Activated CD4-positive, alpha-beta T cell treated with anti-CD3 and anti-CD28 coated beads, Interleukin-2, Interleukin-6, amounts not matched to agents 100 ng/mL and 50 ng/mL, durations not matched to agents 16 hours and 8 hours (primary cell): Measurements from ENCODE around the gene SORD.
"Not testable (repeated sequence)": the region's sequence is repeated elsewhere in the genome, so short reads cannot be mapped to it uniquely, and the experiment has no call there.

Experiments
- DNase-seq: peaks from one replicate; pipeline ENCODE4 v3.0.0-alpha.2; 2020

SORD gene

DNA sequence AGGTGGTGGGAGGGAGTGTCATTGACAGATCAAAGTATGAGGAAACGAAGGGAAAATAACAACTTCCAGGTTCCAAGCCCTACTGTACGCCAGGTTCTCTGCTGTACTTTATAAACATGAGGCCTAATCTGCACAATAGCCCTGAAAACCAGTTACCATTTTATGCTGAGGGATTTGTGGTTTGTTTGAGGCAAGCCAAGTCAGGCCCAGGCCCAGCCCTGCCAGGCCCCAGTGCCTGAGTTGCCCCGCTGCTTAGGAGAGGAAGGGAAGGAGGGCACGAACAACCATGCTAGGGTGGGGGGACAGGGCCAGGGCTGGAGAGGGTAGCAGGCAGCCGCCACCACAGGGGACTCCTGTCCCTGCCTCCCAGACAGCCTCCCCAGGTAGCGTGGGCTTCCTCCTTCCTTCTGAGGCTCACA is 47.0 kb downstream of the SORD start:
- not testable (repeated sequence) for DNase-seq

DNA sequence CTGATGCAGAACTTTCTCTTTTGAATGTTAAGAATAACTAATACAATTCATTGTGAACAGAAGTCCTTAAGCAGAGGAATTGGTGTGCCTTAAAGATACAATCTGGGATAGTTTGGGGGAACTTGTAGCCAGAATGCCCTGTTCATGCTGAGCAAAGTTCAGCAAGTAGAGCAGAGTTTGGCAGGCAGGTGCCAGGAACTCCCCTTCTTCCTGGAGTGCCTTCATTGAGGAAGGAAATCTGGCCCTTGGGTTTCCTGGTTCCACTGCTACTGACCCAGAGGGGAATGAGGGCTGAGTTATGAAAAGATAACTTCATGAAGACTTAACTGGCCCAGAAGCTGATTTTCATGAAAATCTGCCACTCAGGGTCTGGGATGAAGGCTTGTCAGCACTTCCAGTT is 50.6 kb downstream of the SORD start:
- not testable (repeated sequence) for DNase-seq

DNA sequence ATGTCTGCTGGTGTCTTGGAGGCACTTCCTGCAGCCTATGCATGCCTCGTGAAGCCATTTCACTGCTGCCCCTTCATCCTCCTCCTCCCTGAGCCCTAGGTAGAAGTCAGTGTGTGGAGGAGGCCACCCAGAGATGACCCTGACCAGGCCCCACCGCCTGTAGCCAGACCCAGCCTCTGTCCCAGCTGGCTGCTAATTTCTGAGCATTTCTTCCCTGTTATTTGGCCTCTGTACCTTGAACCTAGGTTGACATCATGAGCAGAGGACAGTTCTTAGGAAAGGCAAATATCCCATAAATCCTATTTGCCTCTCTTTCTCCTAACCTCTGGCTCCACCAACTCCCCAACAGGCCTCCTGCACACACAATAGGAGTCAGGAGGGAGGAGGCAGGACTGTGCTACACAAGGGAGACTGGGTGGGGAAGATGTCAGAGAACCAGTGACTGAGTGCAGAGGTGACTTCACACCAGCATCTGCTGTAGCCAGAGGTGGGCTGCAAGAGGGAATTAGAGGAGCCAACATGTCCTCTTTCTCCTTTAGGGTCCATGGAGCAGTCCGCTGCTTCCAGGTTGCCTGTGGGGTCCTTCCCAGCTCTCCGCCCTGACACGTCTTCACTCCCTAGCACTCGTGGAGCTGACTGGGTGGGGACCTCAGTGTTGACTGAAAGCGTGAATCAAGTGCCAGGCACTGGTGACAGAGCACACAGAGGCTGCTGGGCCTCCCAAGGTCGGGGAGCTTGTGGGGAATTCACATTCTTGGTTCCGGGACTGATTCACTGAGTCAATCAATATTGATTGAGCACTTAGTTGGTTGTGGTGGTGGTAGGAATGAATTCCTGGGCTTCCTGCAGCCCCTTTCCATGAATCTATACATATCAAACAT is 52.7 kb downstream of the SORD start:
- DNase-seq, result not testable (repeated sequence)

DNA sequence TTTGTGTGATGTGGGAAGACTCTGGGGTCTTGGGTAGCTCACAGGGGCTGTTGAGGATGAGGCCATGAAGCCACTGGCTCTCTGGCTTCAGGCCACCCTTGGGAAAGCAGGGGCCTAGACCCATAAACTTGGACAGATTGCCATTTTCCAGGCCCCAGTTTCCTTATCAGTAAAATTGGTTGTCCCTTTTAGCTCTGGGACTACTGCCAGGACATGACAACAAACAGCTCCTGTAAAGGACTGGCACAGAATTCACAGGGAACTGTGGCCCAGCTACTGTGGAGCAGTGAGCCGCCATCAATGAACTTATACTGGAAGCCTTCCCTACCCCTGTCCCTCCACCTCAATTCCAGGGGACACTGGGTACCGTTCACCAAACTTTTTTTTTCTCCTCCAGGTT is 54.4 kb downstream of the SORD start:
- not testable (repeated sequence) for DNase-seq

- DNase-seq, result not testable (repeated sequence)
These were observed 56.2 kb downstream of the SORD start for GRCh38 chr15:45079201-45079600.

GRCh38 chr15:45079628-45080246 is 56.7 kb downstream of the SORD start:
- DNase-seq, result not testable (repeated sequence)

- DNase-seq, result not testable (repeated sequence)
These were observed 57.6 kb downstream of the SORD start for GRCh38 chr15:45080593-45080992.

DNA sequence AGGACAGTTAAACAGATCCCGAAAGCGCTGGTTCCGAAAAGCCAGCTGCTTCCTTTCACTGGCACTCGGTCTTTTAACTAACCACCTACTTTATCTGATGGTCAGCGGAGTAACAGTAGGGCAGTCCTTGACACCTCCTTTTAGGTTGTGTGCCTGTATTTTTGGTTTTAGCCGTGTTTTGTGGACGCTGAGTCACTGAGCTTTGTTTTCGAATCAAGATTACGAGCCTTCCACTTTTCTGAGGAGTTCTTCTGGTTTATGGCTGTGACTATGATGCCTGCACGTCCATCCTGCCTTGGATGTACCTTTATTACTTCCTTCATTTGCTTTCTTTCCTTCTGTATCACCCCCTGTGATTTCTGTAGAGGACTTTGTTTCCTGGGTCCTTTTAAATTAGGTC is 59.4 kb downstream of the SORD start:
- DNase-seq, result not testable (repeated sequence)

DNA sequence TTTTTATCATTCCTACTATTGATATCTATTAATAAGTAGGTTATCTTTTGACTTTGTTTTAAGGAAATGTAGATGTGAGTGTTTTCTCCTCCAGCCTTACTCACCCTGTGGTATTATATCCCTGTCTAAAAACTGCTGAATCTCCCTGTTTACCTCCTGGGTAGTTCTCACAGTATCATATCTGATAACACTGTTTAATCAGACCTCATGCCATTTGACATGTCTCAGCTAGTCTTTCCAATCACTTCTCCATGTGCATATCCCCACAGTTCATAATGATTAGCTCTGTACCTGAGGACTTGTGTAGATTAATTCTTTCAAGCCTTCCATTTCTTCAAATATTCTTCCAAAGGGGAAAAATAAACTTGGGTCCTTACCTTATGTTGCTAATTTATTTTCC is 60.2 kb downstream of the SORD start:
- no peak for DNase-seq

- DNase-seq, result no peak
These were observed 61.2 kb downstream of the SORD start for GRCh38 chr15:45084163-45084562.

DNA sequence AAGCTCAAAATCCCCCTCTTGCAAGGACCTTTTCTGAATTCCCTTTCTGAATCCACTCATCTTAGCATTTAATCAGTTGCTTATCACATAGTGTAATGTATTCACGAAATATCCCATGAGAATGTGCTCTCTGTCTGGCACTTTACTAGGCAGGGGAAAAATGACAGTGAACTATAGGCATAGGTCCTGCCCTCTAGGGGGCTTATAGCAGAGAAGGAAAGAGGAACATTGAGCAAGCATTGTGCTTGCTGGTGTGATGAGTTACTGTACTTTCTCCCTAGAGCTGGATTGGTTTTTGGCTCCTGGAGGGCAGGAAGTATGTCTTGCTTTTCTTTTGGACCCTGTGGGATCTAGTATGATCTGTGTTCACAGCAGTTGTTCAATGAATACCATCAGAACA is 64.5 kb downstream of the SORD start:
- DNase-seq, result no peak

- no peak for DNase-seq
These were observed 66.1 kb downstream of the SORD start for GRCh38 chr15:45088801-45089711.

DNA sequence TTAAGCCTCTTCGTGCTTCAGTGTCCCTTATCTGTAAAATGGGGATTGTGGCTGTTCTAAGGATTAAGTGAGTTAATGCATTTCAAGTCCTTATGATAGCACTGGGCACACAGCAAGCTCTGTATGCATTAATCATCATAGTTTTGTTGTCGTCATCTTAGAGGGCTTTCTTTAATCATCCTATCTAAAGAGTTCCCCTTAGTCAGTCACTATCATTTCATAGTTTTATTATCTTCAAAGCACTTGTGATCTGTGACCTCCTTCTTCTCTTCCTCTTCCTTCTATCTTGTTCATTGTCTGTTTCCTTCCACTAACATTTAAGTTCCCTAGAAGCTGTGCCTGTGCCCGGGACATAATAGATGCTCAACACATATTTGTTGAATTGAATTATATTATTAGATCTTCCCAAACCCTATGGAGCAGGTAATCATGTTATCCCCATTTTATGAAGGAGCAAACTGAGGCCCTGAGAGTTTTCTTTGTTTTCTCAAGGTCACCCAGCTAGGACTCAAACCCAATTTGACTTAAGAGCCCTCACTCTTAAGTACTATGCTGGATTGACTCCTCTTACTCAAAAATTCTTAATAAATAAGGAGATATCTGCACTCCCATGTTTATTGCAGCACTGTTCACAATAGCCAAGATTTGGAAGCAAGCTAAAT is 66.8 kb downstream of the SORD start:
- no peak for DNase-seq

- DNase-seq, result no peak
These were observed 68.2 kb downstream of the SORD start for GRCh38 chr15:45091161-45091560.

DNA sequence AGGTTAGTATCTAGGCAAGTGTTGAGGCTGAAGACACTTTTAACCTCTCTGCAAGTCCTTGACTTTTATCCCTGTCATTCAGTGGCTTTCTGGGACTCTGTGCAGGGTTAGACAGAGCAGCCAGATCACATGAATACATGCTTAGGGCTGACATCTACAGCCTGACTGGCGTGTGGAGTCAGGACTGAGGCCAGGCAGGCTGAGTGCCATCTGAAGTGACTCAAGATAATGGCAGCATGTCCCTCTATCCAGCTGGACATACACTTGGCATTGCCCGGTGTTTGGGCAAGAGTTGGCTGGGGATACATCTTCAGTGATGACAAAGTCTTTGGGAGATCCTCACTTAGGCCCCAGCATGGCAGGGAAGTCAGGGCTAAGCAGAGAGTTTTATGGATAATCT is 68.6 kb downstream of the SORD start:
- no peak for DNase-seq

DNA sequence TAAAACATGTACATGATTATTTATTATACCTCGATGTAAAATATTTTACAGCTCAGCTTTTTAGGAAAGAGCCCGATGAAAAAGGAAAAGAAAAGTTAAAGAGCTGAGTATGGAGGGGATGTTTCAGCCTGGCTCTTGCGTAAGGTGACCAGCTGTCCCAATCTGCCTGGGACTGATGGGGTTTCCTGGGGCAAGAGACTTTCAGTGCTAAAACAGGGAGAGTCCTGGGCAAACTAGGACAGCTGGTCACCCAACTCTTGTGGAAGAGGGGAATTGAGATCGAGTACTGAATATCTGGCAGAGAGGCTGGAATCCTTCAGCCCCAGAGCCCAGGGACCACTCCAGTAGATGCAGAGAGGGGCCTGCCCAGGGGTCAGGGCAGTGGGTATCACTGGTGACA is 70.0 kb downstream of the SORD start:
- DNase-seq, result no peak

DNA sequence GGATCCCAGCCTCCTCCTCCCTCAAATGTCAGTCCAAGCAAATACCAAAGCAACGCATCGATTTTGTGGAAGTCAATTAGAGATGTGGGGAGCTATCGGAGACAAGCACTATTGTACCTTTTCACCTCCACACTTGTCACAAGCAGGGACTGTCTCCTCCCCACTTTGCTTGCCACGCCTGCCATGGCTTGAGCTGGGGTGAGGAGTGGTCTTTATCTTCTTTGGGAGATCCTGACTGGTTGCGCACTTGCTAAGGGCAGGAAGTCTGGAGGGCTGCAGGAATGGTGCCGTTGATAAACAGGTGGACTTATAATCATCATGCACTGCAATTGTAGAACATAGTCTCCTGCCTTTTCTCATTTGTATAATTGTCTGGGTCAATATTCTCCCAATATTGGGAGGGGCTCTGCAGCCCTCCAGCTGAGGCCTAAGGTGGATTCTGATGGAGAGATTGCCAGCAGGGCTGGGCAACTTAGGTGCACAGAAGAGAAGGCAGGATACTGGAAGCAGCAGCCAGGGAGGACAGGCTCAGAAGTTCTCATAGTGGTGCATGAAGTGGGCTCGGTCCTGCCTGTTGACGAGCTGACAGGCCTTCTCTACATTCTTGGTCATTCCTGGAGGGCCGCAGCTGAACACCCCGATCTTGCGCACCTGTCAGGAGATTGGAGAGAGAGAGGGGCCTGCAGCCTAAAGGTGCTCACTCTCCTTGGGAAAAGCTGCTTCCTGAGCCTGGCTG is 70.8 kb downstream of the SORD start:
- DNase-seq, result no peak

GRCh38 chr15:45094358-45094730 is 71.3 kb downstream of the SORD start:
- no peak for DNase-seq

DNA sequence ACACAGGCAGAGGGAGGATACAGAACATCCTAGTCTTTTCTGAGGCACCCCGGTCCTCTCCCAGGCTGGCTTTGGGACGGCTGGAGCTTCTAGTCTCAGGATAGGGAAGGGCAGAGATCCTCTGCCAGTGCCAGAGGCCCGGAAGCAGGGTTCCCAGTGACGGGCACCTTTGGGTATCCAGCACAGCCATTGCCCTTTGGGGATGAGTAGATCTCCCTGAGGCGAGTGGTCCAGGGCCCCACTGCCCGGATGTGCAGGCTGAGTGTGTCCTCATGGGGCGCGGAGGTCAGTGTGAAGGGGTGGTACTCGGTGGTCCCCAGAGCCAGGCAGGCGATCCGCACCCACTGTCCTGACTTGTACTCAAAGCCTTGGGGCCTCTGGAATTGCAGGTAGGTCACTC is 72.7 kb downstream of the SORD start:
- no peak for DNase-seq

- DNase-seq, result no peak
These were observed 74.5 kb downstream of the SORD start for GRCh38 chr15:45097466-45097865.

GRCh38 chr15:45099549-45100165 is 76.7 kb downstream of the SORD start:
- no peak for DNase-seq
